Measurements from ENCODE around the gene SEC14L5. TPM values are rescaled to one million over a fixed set of nuclear protein-coding genes. Genes with fewer than 3 reads are reported as not detected.

The SEC14L5 gene
- total RNA-seq, 1 donor from 2014 or later: 5.7 TPM

GRCh38 chr16:4984174-4984990 lies 26.3 kb downstream of the SEC14L5 start:
- intact Hi-C loops (cut with DNase I): no loop called here
- TF ChIP-seq, protein P1, sequence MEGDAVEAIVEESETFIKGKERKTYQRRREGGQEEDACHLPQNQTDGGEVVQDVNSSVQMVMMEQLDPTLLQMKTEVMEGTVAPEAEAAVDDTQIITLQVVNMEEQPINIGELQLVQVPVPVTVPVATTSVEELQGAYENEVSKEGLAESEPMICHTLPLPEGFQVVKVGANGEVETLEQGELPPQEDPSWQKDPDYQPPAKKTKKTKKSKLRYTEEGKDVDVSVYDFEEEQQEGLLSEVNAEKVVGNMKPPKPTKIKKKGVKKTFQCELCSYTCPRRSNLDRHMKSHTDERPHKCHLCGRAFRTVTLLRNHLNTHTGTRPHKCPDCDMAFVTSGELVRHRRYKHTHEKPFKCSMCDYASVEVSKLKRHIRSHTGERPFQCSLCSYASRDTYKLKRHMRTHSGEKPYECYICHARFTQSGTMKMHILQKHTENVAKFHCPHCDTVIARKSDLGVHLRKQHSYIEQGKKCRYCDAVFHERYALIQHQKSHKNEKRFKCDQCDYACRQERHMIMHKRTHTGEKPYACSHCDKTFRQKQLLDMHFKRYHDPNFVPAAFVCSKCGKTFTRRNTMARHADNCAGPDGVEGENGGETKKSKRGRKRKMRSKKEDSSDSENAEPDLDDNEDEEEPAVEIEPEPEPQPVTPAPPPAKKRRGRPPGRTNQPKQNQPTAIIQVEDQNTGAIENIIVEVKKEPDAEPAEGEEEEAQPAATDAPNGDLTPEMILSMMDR (IDR thresholded peaks at IDR 0.05): no peak

GRCh38 chr16:4987250-4987579 lies 29.1 kb downstream of the SEC14L5 start:
- Histone ChIP-seq H3K9me3 (no peaks in the 10 kb centered on the region), H3K4me3 (no peak overlapping the region), H3K27ac (no peak overlapping the region), H3K36me3 (no peaks in the 10 kb centered on the region), H3K27me3 (peaks cover 11% of the 10 kb centered on the region), H3K4me1 (no peaks in the 10 kb centered on the region)
- TF ChIP-seq, protein P1 (IDR thresholded peaks at IDR 0.05): no peak
- no peak for DNase-seq (ENCODE audit: low spot score in 2 of 2)
- intact Hi-C loops (cut with DNase I): no loop called here

More at GRCh38 chr16:4984174-4984990, 26.3 kb downstream of the SEC14L5 start:
- H3K4me3 ChIP-seq: no peak overlapping the region
- no peaks in the 10 kb centered on the region for H3K4me1 ChIP-seq
- H3K27me3 ChIP-seq: peaks cover 11% of the 10 kb centered on the region
- no peak for DNase-seq (ENCODE audit: low spot score in 2 of 2)
- no peak overlapping the region for H3K27ac ChIP-seq
- H3K36me3 ChIP-seq: no peaks in the 10 kb centered on the region
- H3K9me3 ChIP-seq: no peaks in the 10 kb centered on the region

DNA sequence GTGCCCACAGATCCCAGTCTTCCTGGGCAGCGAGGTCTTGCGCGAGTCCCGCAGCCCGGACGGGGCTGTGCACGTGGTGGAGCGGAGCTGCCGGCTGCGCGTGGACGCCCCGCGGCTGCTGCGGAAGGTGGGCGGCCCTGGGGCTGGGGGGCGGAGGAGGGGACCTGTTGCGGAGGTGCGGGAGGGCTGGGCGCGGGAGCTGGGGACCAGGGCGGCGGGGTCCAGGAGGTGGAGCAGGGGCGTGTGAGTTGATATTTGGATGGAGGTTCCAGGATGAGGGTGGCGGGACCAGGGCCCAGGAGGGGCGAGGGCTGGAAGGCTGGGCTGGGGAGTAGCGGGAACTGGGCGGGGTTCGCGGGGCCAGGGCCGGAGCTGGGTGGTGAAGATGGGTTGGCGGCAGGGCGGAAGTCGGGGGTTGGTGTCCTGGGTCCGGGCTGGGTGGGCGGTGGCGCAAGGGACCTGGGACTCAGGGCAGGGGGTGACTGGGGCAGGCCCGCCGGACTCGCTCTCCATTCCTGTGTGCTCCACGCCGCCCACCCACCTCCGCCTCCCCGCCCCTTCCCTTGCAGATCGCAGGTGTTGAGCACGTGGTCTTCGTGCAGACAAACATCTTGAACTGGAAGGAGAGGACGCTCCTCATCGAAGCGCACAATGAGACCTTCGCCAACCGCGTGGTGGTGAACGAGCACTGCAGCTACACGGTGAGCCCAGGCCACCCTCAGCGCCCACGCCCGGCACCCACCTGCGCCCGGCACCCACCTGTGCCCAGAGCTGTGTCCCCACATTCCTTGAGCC lies 29.6 kb downstream of the SEC14L5 start:
- no peak overlapping the region for H3K4me3 ChIP-seq
- no peaks in the 10 kb centered on the region for H3K9me3 ChIP-seq
- H3K27me3 ChIP-seq: peaks cover 11% of the 10 kb centered on the region
- no peak overlapping the region for H3K27ac ChIP-seq
- H3K4me1 ChIP-seq: no peaks in the 10 kb centered on the region
- TF ChIP-seq, protein P1 (IDR thresholded peaks at IDR 0.05): no peak
- no peaks in the 10 kb centered on the region for H3K36me3 ChIP-seq
- no peak for DNase-seq (ENCODE audit: low spot score in 2 of 2)
- intact Hi-C loops (cut with DNase I): no loop called here

GRCh38 chr16:4988647-4989046 lies 30.5 kb downstream of the SEC14L5 start:
- peaks cover 11% of the 10 kb centered on the region for H3K27me3 ChIP-seq
- no peaks in the 10 kb centered on the region for H3K4me1 ChIP-seq
- TF ChIP-seq, protein P1 (IDR thresholded peaks at IDR 0.05): no peak
- no peaks in the 10 kb centered on the region for H3K36me3 ChIP-seq
- intact Hi-C loops (cut with DNase I): no loop called here
- H3K9me3 ChIP-seq: no peaks in the 10 kb centered on the region
- no peak for DNase-seq (ENCODE audit: low spot score in 2 of 2)
- no peak overlapping the region for H3K27ac ChIP-seq
- H3K4me3 ChIP-seq: no peak overlapping the region

GRCh38 chr16:4989391-4990006 lies 31.4 kb downstream of the SEC14L5 start:
- Histone ChIP-seq H3K27ac (no peak overlapping the region), H3K4me3 (no peak overlapping the region), H3K36me3 (no peaks in the 10 kb centered on the region), H3K27me3 (peaks cover 11% of the 10 kb centered on the region), H3K9me3 (no peaks in the 10 kb centered on the region), H3K4me1 (no peaks in the 10 kb centered on the region)
- DNase-seq (ENCODE audit: low spot score in 2 of 2): no peak
- TF ChIP-seq, protein P1 (IDR thresholded peaks at IDR 0.05): no peak
- intact Hi-C loops (cut with DNase I): no loop called here
